ENCODE measurements around the gene MYO1E.
"Not testable (repeated sequence)": the region's sequence is repeated elsewhere in the genome, so short reads cannot be mapped to it uniquely, and the experiment has no call there.

Gene MYO1E

DNA sequence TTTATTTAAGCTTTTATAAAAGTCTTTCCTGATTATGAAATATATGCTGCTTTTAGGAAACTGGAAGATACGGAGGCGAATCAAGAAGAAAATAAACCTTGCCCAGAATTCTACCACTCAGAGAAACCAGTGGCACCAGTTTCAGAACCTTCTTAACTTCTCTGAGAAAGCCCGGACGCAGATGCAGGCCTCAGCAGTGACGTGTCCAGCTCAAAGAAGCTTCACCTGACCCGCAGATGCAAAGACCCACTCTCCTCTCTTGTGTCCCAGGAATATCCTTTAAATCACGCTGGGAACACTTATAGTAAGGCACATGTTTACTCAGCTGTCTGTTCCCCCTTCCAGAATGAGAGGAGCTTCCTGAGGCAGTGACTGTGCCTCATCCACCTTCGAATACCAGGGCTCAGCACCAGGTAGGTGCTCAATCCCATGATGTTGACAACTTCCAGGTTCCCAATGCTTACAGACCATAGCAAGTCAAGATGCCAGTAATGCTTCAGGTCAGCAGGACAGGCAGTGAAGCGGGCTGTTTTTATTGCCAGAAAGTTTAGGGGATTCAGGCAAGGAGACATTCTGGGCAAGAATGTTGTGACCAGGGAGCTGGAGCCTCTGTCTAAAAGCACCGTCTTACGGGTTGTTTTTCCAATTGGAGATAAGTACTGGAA lies 205.9 kb downstream of the MYO1E start:
- DNase-seq (ENCODE audit: low read depth, low spot score), result no peak

- no peak for DNase-seq (ENCODE audit: low read depth, low spot score)
Measured at GRCh38 chr15:59166166-59166565, 206.5 kb downstream of the MYO1E start.

- DNase-seq (ENCODE audit: low read depth, low spot score), result no peak
Measured at GRCh38 chr15:59165726-59166125, 206.9 kb downstream of the MYO1E start.

- not testable (repeated sequence) for DNase-seq (ENCODE audit: low read depth, low spot score)
Measured at GRCh38 chr15:59162080-59162479, 210.6 kb downstream of the MYO1E start.

DNA sequence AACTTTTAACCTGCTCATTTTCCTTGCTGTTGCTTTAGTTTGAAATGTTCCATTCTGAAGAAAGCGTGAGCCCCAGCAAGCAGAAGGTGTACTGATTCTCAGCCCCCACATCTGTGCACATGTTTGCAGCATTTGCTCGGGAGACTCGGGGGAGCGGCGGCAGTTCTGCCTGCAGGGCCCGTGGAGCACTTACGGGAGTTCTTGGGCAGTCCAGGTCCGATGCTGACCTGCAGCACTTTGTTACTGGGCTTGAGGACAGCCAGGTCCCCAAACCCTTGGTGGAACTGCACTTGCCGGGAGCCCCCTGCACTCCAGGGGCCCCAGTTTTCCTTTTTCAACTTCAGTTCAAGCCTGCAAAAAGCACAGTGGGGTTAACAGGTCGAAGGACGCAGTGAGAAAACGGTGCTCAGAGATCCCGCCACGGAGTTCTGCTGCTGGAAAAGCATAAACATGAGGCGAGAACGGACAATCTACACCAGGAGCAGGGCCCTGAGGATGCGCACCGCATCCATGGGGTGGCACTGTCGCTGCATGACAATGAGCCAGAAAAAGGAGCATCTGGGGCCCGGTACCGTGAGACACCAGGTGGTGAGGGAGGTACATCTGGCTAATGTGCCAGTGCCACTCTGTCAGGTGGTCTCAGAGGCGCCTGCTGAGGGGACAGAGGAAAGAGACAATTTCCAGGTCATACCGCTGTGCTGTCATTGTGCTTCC lies 211.6 kb downstream of the MYO1E start:
- no peak for DNase-seq (ENCODE audit: low read depth, low spot score)

GRCh38 chr15:59159210-59159609 lies 213.5 kb downstream of the MYO1E start:
- no peak for DNase-seq (ENCODE audit: low read depth, low spot score)

GRCh38 chr15:59158701-59159034 lies 214.0 kb downstream of the MYO1E start:
- DNase-seq (ENCODE audit: low read depth, low spot score), result no peak

- no peak for DNase-seq (ENCODE audit: low read depth, low spot score)
Measured at GRCh38 chr15:59157840-59158700, 214.6 kb downstream of the MYO1E start.

DNA sequence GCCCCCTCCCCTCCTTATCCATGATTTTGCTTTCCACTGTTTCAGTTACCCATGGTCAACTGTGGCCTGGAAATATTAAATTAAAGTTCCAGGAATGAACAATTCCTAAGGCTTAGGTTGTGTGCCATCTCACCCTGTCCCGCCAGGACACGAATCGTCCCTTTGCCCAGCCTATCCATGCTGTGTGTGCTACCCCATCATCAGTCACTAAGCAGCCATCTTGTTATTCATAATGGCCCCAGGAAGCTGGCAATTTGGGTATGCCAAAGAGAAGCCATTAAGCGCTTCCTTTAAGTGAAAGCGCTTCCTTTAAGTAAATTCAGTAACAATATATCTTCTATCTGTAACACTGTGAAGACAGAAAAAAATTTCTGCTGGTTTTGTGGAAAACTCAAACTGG lies 215.3 kb downstream of the MYO1E start:
- no peak for DNase-seq (ENCODE audit: low read depth, low spot score)

- DNase-seq (ENCODE audit: low read depth, low spot score), result no peak
Measured at GRCh38 chr15:59155431-59155830, 217.2 kb downstream of the MYO1E start.

- DNase-seq (ENCODE audit: low read depth, low spot score), result no peak
Measured at GRCh38 chr15:59154243-59154642, 218.4 kb downstream of the MYO1E start.

DNA sequence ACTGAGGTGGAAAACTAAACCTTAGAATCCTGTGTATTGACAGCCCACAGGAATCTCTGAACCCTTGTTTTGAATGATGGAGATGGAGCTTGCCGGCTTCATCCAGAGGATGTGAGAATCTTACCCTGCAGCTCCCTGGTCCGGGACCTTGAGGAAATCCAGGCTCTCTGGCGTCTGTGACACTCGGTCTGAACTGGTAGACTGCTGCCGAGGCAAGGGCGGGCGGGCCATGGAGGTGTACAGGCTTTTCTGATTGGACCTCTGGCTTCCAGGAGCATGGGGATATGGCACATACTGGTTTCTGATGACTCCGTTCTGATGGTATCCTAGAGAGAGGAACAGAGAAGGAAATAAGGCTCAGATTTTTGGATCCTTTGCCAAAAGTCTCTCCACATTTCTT lies 219.2 kb downstream of the MYO1E start:
- no peak for DNase-seq (ENCODE audit: low read depth, low spot score)

GRCh38 chr15:59152694-59153450 lies 219.8 kb downstream of the MYO1E start:
- DNase-seq (ENCODE audit: low read depth, low spot score), result no peak

- no peak for DNase-seq (ENCODE audit: low read depth, low spot score)
Measured at GRCh38 chr15:59150185-59150584, 222.5 kb downstream of the MYO1E start.

DNA sequence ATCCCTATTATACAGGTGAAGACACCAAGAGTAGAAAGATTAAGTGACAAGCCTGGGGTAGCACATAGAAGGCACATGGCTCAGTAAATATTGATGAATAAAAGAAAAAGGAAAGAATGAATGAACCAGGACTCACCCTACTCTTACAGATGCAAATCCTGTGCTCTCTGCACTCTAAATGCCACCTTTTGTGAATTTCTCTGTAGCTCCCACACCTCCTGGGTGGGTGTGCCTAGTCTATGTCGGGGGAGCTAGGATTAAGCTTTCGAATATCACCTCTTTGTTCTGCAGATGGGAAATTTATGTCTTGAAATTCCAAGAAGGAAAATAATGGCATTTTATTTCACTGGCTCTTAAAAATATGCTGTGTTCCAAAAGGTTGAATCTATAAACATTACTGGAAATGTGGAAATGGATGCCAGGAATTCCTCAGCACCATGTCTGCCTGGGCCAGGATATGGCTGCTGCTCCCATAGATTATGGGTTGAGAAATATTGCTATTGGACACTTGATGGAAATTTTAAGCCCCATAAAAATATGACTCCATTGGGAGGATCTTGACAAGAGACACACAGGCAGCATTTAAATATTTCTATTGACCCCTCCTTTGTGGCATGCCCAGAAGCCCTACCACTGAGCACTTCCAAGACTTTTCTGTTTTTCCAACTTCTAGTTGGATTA lies 224.4 kb downstream of the MYO1E start:
- DNase-seq (ENCODE audit: low read depth, low spot score), result no peak

- no peak for DNase-seq (ENCODE audit: low read depth, low spot score)
Measured at GRCh38 chr15:59147666-59148065, 225.0 kb downstream of the MYO1E start.

- not testable (repeated sequence) for DNase-seq (ENCODE audit: low read depth, low spot score)
Measured at GRCh38 chr15:59144594-59144993, 228.1 kb downstream of the MYO1E start.

GRCh38 chr15:59143281-59143680 lies 229.4 kb downstream of the MYO1E start:
- DNase-seq (ENCODE audit: low read depth, low spot score), result no peak

DNA sequence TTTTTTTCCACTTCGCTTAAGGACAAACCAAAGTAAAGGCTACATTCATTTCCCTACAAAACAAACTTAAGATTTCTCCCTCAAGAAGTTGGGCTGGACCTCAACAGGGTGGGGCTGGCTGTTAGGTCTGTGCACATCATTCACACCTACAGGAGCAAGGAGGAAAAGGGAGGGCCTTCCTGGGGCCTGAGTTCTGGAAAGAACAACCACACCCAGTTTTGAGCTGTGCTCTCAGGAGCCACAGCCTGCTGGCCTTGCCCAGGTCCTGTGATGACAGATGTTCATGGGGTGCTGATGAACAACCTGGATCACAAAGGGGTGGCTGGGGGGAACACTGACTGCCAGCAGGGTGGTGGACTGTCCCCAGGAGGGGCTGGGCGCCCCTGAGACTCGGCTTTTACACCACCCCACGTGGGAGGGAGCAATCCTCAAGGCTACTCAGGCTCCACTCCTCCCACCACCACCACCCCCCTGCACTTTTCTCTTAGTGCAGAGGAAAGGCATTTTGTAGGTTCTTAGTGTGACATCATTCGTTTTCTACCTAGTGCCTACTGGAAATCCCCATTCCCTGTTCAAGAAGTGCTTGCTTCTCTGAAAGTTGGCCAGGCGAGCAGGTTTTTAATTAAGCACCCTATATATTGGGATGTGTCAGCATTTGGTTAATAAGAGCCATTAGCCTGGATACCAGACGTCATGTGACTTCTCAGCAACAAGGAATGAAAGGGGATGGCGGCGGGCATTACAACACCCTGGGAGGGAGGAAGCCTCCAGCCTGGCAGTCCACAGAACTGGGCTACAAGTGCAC lies 232.0 kb downstream of the MYO1E start:
- DNase-seq (ENCODE audit: low read depth, low spot score), result no peak

- DNase-seq (ENCODE audit: low read depth, low spot score), result no peak
Measured at GRCh38 chr15:59138243-59138642, 234.4 kb downstream of the MYO1E start.

Data from smooth muscle cell of the brain vasculature (primary cell).